Esophagus mucosa (tissue), 1 donor: ENCODE measurements around the gene EPYC. TPM values are rescaled to one million over a fixed set of nuclear protein-coding genes. Genes with fewer than 3 reads are reported as not detected.

ENCODE experiments used
- ATAC-seq: fragments of 200-7000 bp; cut with Tn5 transposase; one replicate; pipeline ENCODE4 v1.9.1; 2020
- total RNA-seq: library from RNA; stranded (reverse); gene quantifications from one replicate; pipeline ENCODE4 v1.2.4, GENCODE V29; 2023
- donor health status: DM: yes; HTN: yes; CAD: no.

The EPYC gene, protein sequence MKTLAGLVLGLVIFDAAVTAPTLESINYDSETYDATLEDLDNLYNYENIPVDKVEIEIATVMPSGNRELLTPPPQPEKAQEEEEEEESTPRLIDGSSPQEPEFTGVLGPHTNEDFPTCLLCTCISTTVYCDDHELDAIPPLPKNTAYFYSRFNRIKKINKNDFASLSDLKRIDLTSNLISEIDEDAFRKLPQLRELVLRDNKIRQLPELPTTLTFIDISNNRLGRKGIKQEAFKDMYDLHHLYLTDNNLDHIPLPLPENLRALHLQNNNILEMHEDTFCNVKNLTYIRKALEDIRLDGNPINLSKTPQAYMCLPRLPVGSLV
- not detected for total RNA-seq

DNA sequence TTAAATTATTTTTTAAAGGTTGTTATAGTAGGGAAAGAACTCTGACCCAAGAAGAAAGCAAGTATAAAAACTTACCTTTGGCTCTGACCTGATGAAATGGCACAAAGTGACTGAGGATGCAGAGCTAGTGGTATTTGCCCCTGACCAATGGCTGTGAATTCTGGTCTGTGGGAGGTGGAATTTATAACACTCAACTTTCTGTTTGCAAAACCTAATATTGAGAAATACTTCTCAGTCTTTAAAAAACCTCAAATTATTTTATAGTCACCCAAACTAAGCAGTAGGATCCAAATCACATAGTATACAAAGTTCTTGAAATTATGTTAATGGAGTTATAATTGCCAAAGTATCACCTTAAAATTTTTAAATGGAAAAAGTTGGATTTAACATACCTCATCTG, at the start of gene EPYC:
Gene EPYC (minus strand): TSS at position 101 of the 400 bp plus-strand sequence. CDS start 2,407 bp downstream, outside the sequence.
- no peak for ATAC-seq

DNA sequence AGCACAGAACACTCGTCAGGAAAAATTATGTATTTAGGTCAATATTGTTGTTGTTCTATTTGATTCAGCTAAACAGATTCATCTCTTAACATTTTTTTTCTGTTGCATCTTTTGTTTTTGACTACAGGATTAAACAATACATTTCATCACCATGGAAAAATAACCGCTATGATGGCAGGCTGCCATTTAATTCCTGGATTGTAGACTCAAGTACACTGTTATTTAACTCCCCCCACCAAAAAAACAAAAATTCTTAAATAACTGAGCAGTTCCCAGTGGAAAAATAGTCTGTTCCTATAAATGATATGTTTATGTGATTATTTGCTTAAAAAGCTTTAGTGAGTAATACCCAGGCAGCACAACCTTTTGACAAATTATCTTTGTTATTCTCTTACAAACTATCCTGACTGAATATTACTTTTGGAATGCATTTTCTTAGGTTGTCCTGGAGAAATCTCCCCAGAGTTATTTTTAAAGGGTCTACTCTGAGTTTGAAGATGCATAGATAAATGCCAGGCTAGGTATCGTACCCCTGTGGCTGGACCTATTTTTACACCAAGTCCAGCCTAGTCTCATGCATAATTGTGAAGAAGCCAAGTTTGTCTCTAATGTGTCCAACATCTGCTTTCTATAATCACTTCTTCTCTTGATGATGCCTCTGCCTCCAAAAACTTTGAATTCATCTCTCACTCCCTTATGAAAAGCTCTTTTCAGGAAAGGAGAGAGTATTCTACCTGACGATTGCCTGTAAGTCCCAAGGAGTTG, 49.4 kb upstream of the EPYC start:
- ATAC-seq: no peak

DNA sequence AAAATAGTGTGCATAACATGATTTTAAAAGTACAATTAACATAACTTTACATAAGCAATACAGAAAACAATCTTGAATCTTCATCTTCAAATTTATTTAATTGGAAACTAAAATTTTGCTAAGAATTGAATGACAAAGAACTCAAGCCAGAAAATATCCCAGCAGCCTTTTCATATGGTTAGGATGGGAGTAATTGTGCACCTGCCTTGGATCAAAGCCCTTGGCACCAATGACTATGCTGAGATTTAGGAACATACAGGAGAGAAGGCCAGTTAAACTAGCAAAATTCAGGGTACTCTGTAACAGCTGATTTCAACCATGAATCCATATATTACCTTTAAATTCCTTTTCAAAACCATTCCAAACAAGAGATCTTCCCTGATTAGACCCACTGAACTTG, 47.3 kb upstream of the EPYC start:
- ATAC-seq: no peak

DNA sequence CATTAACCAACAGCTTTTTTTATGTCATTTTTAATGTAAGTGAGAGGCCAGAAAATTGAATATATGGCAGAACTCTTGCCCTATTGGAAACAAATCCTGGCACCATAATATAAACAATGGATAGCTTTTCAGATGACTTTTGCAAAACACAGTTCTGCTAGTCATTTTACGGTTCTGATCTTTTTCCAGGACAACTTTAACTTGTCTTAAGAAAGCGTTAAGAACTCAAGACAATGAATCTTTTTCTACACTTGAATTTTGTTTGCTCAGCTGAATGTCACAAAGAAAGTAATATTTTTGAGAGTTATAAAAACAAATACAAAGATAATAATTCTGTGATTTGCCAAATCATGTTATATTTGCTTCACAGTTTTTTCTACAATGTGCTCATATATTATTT, 39.8 kb upstream of the EPYC start:
- ATAC-seq: no peak

DNA sequence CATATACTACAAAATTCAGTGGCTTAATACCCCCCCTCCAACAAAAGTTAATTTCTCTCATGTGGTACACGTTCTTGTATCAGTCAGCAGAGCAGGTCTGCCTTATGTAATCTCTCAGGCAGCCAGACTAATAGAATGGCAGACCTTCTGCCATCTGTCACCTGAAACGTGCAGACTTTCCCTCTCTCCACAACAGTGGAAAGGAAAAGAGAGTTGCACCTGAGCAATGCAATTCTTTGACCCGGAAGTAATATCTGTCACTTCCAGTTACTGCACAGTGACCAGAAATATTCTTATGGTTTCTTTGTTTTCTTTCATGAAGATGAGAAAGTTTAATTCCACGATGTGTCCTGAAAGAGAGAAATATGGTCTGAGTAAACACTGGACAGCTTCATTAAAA, 38.6 kb upstream of the EPYC start:
- no peak for ATAC-seq

DNA sequence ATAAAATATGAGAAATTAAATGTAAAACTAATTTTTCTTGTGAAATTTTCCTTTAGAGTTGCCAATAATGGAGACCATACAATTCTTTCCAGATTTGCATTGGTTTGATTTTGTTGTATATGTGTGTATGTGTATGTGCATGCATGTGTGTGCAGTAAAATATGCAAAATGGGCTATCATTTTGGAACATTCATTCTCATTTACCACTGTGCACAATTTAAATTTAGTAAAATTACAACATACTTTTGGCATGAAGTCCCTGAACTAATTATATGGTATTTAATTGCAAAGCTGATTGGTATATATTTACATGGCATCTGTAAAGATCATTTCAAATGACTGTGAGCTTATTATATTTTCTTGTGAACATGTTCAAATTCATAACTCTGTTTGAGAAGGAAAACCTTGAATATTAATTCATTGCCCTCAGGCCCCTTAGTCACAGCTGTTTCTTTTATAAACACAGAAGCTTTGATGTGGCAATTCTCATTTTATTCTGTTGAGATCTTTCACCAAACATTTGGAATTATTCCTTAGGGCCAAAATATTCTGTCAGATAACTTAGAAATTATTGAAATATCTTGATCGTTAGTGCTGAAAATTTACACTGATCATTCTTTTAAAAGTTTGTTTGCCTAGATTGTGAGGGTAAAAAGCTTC, 35.5 kb upstream of the EPYC start:
- ATAC-seq: no peak

DNA sequence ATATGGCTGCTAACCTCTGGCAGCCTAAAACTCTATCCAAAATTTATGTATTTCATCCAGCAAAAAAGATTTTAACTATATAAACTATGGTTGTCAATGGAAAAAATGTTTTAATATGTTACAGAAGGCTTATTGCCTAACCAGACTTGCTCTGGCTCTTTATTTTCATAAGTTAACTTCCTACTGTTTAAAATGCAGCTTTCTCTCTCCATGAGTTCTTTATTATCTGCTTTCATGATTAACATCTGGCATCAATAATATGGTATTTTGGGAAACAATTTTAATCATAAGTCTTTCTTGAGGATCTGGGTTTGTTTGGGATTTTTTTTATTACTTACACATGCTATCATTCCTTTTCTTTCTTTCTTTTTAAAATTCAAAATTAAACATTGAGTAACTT, 32.5 kb upstream of the EPYC start:
- ATAC-seq: no peak

DNA sequence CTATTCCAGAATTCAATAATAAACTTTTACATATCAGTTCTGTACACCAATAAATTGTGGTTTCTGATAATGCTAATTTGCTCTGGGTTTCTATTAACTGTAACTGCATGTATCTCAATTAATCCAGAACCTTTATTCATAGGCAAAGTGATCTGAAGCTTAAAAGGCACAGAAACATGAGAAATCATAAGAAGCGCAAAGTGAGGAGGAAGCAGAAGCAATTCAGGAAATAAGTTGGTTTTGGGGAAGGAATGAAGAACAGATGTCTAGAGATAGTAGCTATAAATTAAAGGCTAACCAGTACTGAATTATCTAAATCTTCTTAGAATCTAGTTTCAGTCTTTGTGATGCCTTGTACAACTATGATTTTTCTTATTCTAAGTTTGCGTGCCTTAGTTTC, 28.5 kb upstream of the EPYC start:
- ATAC-seq: no peak

DNA sequence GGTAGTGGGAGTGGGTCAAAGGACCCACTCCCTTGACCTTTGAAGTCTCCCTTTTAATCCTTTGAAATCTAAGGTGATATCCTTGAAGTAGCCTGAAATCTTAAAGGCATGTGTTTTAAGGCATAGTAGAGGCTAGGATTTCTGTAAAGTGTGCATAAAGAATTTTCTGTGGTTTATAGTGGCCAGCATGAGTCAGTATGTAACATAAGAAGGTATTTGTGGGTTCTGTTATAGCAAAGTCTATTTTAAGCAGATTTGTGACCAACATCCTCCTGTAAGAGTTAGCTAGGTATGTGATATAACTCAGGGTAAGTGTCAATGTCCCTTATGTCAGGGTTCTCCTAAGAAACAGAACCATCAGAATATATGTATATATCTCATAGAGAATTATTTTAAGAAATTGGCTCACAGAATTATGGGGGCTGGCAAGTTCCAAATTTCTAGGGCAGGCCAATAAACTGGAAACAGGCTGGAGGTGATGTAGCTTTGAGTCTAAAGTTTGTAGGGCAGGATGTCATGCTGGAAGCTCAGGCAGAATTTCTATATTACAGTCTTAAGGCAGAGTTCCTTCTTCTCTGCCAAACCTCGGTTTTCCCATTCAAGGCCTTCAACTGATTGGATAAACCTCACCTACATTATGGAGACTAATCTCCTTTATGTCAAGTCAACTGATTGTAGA, 18.7 kb upstream of the EPYC start:
- no peak for ATAC-seq

DNA sequence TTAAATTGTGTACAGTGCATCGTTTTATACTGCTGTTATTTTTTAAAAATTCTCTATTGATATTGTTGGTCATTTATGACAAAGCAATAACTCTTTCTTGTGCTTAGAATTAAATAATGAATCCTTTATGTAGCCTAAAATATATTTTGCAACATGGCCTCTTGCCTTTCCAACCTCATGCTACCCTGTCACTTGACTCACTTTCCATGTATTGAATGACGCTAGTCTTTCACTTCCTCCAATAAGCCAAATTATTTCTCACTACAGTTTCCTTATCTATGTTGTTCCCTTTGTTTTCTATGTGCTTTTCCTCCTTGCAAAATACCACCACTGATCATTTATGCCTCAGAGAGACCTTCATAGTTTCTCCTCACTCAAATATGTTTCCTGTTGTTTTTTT, 16.3 kb upstream of the EPYC start:
- no peak for ATAC-seq

DNA sequence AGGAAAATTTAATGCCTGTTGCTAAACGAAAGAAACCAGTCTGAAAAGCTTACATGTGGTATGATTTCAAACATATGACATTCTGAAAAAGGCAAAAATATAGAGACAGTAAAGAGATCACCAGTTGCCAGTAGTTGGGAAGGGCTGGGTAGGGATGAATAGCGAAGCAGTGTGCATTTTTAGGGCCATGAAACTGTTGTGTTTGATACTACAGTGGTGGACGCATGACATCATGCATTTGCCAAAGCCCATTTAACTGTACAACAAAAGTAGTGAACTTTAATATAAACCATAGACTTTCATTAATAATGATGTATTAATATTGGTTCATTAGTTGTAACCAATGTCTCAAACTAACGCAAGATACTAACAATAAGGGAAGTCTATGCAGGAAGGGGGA, 14.7 kb upstream of the EPYC start:
- no peak for ATAC-seq

DNA sequence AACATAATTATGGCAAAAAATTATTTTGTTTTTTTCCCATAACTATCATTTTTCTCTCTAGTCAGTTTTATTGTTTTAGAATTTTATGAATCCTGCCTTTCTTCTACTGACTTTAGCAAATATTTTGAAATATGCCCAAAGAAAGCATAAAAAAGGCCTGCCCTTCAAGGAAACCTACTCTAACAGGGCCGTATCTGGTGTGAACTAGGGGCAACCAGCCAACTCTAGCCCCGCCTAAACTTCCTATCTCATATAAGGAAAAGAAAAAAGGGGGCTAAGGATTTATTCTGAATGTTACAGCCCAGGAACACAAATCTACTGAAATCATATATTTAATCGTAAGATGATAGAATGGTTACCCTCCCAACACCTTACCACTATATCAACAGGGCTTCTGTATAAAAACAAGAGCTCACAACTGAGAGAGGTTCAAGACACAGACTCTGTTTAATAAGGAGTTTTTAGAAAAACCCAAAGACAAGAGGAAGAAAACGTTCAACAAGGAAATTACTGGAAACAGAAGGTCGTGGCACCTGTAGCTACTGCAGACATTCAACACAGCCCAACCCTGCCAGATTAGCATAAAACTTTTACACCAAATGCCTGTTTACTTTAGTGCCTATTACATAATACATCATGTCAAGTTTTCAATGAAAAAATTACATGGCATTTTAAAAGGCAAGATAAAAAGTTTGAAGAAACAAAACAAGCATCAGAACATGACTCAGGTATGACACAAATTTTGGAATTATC, 12.9 kb upstream of the EPYC start:
- no peak for ATAC-seq

DNA sequence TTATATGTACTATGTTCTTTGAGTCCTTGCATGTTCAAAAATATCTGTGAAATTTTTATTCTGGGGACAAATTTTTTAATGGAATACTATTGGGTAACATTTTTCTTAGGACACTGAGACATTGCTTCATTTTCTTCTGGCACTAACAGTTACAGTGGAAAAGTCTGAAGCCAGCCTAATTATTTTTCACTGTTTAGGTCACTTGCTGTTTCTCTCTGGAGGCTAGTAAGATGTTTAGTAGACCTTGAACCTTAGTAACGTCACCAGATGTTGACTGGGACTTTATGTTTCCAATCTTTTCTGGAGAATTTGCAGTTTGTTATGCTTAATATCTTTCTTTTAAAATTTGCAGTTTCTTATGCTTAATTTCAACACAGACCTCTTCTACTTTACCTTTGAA, 12.3 kb upstream of the EPYC start:
- ATAC-seq: no peak

DNA sequence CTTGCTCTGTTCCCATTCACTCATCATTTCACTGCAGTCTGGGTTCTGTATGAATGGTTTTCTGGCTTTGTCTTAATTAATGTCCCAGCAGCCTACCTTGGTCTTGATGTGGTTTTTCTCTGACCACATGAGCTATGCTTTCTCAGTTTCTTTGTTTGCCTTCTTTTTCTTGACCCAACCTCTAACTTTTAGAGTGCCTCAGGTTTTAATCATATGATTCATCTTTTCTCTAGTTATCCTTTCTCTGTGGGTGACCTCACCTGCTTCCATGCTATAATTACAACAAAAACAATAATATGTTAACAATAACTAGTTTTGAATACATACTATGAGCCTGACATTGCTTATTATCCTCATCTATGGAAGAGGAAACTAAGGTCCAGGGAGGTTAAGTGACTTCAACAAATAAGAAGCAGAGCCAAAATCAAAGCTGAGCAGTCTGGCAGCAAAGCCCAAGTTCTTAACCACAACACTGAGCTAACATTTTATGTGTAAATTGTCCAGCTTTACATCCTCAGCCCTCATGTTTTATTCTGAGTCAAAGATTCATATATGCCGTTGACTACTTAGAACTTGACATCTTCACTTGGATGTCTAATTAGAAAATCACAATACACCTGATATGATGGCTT, 4.7 kb upstream of the EPYC start:
- ATAC-seq: no peak

DNA sequence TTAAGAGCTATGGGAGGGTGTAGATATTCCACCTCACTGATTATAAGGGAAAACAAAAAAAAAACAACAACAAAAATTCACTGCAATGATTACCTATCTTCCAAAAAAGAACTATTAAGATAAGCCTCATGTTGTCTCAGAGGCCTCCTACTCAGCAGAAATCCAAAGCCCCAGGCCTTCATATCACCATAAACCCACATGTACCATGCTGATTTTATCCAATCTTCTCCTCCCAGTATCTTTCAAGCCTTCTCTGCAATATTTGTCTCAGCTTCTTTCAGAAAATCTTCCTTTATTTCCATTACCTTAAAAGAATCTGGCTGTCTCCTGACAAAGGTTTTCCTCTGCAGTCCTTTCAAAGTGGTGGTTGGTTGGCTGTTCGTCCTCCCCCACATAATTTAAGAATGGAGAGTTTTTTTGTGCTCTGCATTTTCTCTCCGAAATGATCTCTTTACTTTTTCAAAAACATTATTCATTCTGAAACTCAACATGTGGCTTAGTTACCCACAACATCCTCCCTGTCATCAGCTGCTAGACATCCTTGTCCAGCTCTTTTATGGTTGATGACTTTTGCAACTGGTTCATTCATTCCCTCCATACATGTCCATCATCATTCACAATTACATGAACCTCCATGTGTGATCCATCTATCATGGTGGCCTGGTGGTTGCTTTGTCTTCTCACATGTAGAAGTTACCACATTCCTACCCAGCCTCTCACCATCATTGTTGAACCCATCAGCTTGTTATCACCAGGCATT, 2.9 kb upstream of the EPYC start:
- ATAC-seq: no peak

DNA sequence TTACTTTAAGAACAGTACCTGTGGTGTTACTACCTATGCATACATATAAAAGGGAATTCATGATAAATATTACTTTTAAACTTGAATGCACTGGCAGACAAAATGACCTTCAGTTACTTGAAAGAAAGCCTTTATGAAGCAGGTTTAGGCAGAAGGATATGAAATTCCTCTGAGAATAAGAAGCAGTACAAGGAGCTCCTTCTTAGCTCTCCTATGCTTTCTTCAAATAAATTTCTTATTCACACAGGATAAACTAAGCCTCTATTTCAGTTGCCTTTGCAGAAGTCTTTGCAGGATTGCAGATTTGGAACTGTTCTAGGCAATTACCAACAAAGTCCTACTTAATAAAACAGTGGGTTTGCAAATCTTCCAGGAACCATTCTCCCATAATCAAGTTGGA, 1.0 kb downstream of the EPYC start:
- ATAC-seq: no peak

DNA sequence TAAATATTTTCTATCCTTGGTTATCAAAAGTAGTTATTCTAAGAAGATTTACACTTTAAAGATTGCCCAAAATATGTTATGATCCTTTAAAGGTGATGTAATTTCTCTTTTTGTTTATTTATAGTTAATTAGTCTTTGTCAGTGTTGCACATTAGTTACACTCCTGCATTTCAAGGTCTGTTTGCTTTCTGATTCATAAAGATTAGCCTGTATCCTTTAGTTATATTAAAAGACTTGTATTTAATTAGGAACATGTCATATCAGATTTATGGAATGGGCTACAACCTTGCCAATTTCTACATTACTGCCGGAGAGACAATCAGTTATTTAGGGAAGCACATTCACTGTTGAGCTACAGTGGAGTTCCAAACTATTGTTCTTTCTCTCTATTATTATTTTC, 3.5 kb downstream of the EPYC start:
- no peak for ATAC-seq

DNA sequence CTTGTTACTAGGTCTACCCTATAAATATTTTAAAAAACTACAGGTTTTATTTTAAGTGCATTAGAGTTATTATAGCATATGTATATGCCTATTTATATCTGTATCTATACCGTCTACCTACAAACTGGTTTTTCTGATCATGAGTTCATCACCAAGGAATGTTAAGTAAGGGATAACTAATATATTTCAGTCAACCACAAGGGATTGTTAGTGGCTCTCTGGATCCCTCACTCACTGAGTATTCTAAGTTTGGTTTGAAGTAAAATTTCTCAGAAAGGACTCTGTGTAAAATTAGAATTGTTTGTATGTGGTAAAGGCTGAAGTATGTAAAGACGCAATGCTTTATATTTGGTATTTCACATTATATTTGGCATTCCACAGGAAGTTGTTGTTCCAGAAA, 4.8 kb downstream of the EPYC start:
- ATAC-seq: no peak

DNA sequence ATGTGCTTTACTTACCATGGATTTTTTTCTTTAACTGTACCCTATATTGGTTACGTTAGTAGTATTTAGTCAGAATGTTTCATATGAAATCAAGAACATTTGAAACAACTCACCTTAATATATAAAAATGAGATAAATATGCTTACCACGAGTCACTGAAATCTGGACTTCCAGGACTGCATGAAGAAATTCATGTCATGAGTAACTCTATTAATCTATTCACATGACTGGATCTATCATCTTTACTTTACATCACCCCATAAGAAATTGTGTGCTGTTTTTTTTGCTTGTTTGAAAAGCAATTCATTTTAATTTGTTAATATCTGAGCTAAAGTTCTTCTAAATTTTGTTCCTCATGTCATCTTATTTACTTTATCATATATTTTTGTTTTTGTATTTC, 5.2 kb downstream of the EPYC start:
- no peak for ATAC-seq

DNA sequence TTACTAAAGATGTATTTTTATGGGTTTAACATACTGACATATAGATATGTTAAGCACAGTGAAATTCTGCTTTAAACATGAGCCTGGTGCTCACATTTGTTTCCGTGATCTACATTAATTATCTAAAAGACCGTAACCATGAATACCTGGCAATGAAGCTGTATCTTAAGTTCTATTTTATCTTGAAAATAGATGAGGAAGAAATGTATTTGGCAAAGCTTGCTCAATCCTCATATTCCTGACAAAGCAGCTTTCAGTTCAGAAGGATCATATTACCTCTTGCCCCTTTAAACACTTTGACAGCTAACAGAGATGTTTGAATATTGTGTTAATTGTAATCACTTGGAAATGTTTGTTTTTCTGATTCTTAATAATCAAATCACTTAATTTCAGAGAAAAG, 9.8 kb downstream of the EPYC start:
- ATAC-seq: no peak

DNA sequence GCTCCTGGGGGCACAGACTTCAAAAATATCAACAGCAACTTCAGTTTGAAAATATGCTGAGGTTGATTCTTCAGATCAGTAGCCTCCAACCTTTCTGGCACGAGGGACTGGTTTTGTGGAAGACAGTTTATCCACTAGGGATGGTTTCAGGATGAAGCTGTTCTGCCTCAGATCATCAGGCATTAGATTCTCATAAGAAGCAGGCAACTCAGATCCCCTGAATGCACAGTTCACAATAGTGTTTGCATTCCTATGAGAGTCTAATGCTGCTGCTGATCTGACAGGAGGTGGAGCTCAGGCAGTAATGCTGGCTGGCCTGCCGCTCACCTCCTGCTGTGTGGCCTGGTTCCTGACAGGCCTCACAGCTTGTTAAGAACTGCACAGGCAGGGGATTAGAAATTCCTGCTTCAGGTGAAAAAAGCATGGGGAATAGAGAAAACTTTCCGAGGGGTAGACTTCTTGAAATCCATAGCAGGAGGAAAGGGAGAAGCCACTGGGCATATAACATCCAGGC, 12.8 kb downstream of the EPYC start:
- no peak for ATAC-seq
